Measurements from ENCODE around the gene KLHL29.
"Not testable (repeated sequence)": the region's sequence is repeated elsewhere in the genome, so short reads cannot be mapped to it uniquely, and the experiment has no call there.

The KLHL29 gene

GRCh38 chr2:23721454-23721826 is 336.5 kb downstream of the KLHL29 start:
- no peak for DNase-seq (ENCODE audit: low read depth)

- no peak for DNase-seq (ENCODE audit: low read depth)
Observed at GRCh38 chr2:23722255-23722654, 337.3 kb downstream of the KLHL29 start.

GRCh38 chr2:23723029-23723428 is 338.1 kb downstream of the KLHL29 start:
- DNase-seq (ENCODE audit: low read depth): not testable (repeated sequence)

GRCh38 chr2:23734416-23734815 is 349.4 kb downstream of the KLHL29 start:
- DNase-seq (ENCODE audit: low read depth): no peak

GRCh38 chr2:23736783-23737182 is 351.8 kb downstream of the KLHL29 start:
- DNase-seq (ENCODE audit: low read depth): not testable (repeated sequence)

GRCh38 chr2:23745068-23745725 is 360.2 kb downstream of the KLHL29 start:
- DNase-seq (ENCODE audit: low read depth): no peak

GRCh38 chr2:23745726-23746105 is 360.7 kb downstream of the KLHL29 start:
- no peak for DNase-seq (ENCODE audit: low read depth)

GRCh38 chr2:23746141-23746863 is 361.3 kb downstream of the KLHL29 start:
- DNase-seq (ENCODE audit: low read depth): no peak

- DNase-seq (ENCODE audit: low read depth): no peak
Observed at GRCh38 chr2:23751747-23752265, 366.8 kb downstream of the KLHL29 start.

- DNase-seq (ENCODE audit: low read depth): no peak
Observed at GRCh38 chr2:23753291-23754010, 368.5 kb downstream of the KLHL29 start.

- no peak for DNase-seq (ENCODE audit: low read depth)
Observed at GRCh38 chr2:23754970-23755369, 370.0 kb downstream of the KLHL29 start.

GRCh38 chr2:23756593-23757292 is 371.8 kb downstream of the KLHL29 start:
- DNase-seq (ENCODE audit: low read depth): no peak

GRCh38 chr2:23757686-23758433 is 372.9 kb downstream of the KLHL29 start:
- no peak for DNase-seq (ENCODE audit: low read depth)

Measured in activated T-cell treated with anti-CD3 and anti-CD28 coated beads for 24 hours (primary cell).